WTC11 (cell line): ENCODE results near the gene CDPF1. TPM values are rescaled to one million over a fixed set of nuclear protein-coding genes. Genes with fewer than 3 reads are reported as not detected.

Experiments
- ATAC-seq: fragments of 200-7000 bp; cut with Tn5 transposase; 2 replicates; pipeline ENCODE4 v1.10.0; 2021; ENCODE audit warnings: mild to moderate bottlenecking, moderate library complexity
- CTCF ChIA-PET: fragments of 300-600 bp; sonication (Branson Sonifier 250); formaldehyde crosslinking; loops from one replicate; lab custom pipeline; 2021; ENCODE audit warnings: antibody characterized with exemption; lab: Charles Lee
- POLR2A ChIA-PET: fragments of 350-600 bp; sonication (Branson Sonifier 250); formaldehyde crosslinking; loops from one replicate; lab custom pipeline; 2021; ENCODE audit warnings: antibody characterized with exemption; lab: Charles Lee
- DNase-seq: peaks from one replicate; pipeline ENCODE4 v3.0.0; 2021; ENCODE audit warnings: low spot score
- H3K27ac Mint-ChIP-seq: 2 replicates; pipeline ENCODE4 v1.8.0; 2021; ENCODE audit warnings: mixed read lengths
- H3K27me3 Mint-ChIP-seq: 2 replicates; pipeline ENCODE4 v1.8.0; 2021; ENCODE audit warnings: low read depth, mild to moderate bottlenecking, moderate library complexity, mixed read lengths
- H3K36me3 Mint-ChIP-seq: 2 replicates; pipeline ENCODE4 v1.8.0; 2021; ENCODE audit warnings: mixed read lengths
- H3K4me1 Mint-ChIP-seq: 2 replicates; pipeline ENCODE4 v1.8.0; 2022; ENCODE audit warnings: mixed read lengths
- H3K4me3 Mint-ChIP-seq: 2 replicates; pipeline ENCODE4 v1.8.0; 2021; ENCODE audit warnings: mild to moderate bottlenecking, moderate library complexity, mixed read lengths
- H3K9me3 Mint-ChIP-seq: 2 replicates; pipeline ENCODE4 v1.8.0; 2021; ENCODE audit warnings: mixed read lengths
- CBFB ChIP-seq: sonication (generic); formaldehyde crosslinking; IDR thresholded peaks from 2 replicates; pipeline ENCODE4 v1.8.1; 2022; ENCODE audit warnings: mild to moderate bottlenecking, low read depth, missing genetic modification reagents
- ESRRA ChIP-seq: sonication (generic); formaldehyde crosslinking; IDR thresholded peaks from 2 replicates; pipeline ENCODE4 v1.8.1; 2022; ENCODE audit warnings: mild to moderate bottlenecking, missing genetic modification reagents, borderline replicate concordance
- HMGA2 ChIP-seq: fragments of 250-450 bp; sonication (Bioruptor Pico); IDR thresholded peaks from 2 replicates; pipeline ENCODE4 v1.4.0; 2021; ENCODE audit warnings: mild to moderate bottlenecking, moderate library complexity
- JAZF1 ChIP-seq: fragments of 250-450 bp; sonication (Bioruptor Pico); IDR thresholded peaks from 2 replicates; pipeline ENCODE4 v1.9.0; 2021; ENCODE audit warnings: moderate library complexity, mild to moderate bottlenecking, inconsistent platforms
- MYBL2 ChIP-seq: sonication (generic); formaldehyde crosslinking; IDR thresholded peaks from 2 replicates; pipeline ENCODE4 v1.8.1; 2023; ENCODE audit warnings: mild to moderate bottlenecking, moderate library complexity, missing genetic modification reagents
- NFYB ChIP-seq: sonication (generic); formaldehyde crosslinking; conservative IDR thresholded peaks from 2 replicates; pipeline ENCODE4 v1.8.0; 2022; ENCODE audit warnings: low read depth, missing genetic modification reagents
- NR2C2 ChIP-seq: sonication (generic); formaldehyde crosslinking; IDR thresholded peaks from 2 replicates; pipeline ENCODE4 v1.8.0; 2022; ENCODE audit warnings: mild to moderate bottlenecking, missing genetic modification reagents
- NR3C1 ChIP-seq: sonication (generic); formaldehyde crosslinking; conservative IDR thresholded peaks from 2 replicates; pipeline ENCODE4 v1.8.1; 2023; ENCODE audit warnings: low read depth, mild to moderate bottlenecking, missing genetic modification reagents
- PRRX2 ChIP-seq: fragments of 250-450 bp; sonication (Bioruptor Pico); IDR thresholded peaks from 2 replicates; pipeline ENCODE4 v1.8.0; 2021; ENCODE audit warnings: mild to moderate bottlenecking
- SOX15 ChIP-seq: fragments of 250-450 bp; sonication (Bioruptor Pico); IDR thresholded peaks from 2 replicates; pipeline ENCODE4 v1.9.0; 2021; ENCODE audit warnings: mild to moderate bottlenecking
- TP53 ChIP-seq: sonication (generic); formaldehyde crosslinking; IDR thresholded peaks from 2 replicates; pipeline ENCODE4 v1.8.1; 2023; ENCODE audit warnings: mild to moderate bottlenecking, missing genetic modification reagents
- ZNF121 ChIP-seq: sonication (generic); formaldehyde crosslinking; IDR thresholded peaks from 2 replicates; pipeline ENCODE4 v1.8.0; 2023; ENCODE audit warnings: missing genetic modification reagents
- ZNF138 ChIP-seq: sonication (generic); formaldehyde crosslinking; conservative IDR thresholded peaks from 2 replicates; pipeline ENCODE4 v1.8.1; 2022; ENCODE audit warnings: mild to moderate bottlenecking, moderate library complexity, missing genetic modification reagents
- ZNF232 ChIP-seq: sonication (generic); formaldehyde crosslinking; IDR thresholded peaks from 2 replicates; pipeline ENCODE4 v1.8.0; 2022; ENCODE audit warnings: mild to moderate bottlenecking, missing genetic modification reagents
- ZNF423 ChIP-seq: fragments of 250-450 bp; sonication (Bioruptor Pico); IDR thresholded peaks from 2 replicates; pipeline ENCODE4 v2.1.2; 2022; ENCODE audit warnings: mild to moderate bottlenecking, moderate library complexity
- total RNA-seq: library from RNA; stranded (reverse); gene quantifications from 3 replicates; pipeline ENCODE4 v1.2.3, GENCODE V29; 2021
- TF ChIP-seq, protein P1 (sequence below): sonication (generic); formaldehyde crosslinking; IDR thresholded peaks from 2 replicates; pipeline ENCODE4 v1.8.0; 2022; ENCODE audit warnings: mild to moderate bottlenecking, missing genetic modification reagents
- TF ChIP-seq, protein P2 (sequence below): sonication (generic); formaldehyde crosslinking; IDR thresholded peaks from 2 replicates; pipeline ENCODE4 v1.8.0; 2023; ENCODE audit warnings: missing genetic modification reagents, mild to moderate bottlenecking, borderline replicate concordance
- TF ChIP-seq, protein P3 (sequence below): sonication (generic); formaldehyde crosslinking; IDR thresholded peaks from 2 replicates; pipeline ENCODE4 v1.8.0; 2022; ENCODE audit warnings: mild to moderate bottlenecking, missing genetic modification reagents
- TF ChIP-seq, protein P4 (sequence below): sonication (generic); formaldehyde crosslinking; IDR thresholded peaks from 2 replicates; pipeline ENCODE4 v1.8.1; 2023; ENCODE audit warnings: mild to moderate bottlenecking, missing genetic modification reagents, moderate library complexity
- TF ChIP-seq, protein P5 (sequence below): fragments of 200-600 bp; IDR thresholded peaks from 2 replicates; pipeline ENCODE4 v1.8.0; 2022; ENCODE audit warnings: antibody characterized with exemption
- TF ChIP-seq, protein P6 (sequence below): sonication (generic); formaldehyde crosslinking; conservative IDR thresholded peaks from 2 replicates; pipeline ENCODE4 v1.8.1; 2022; ENCODE audit warnings: mild to moderate bottlenecking, missing genetic modification reagents

CDPF1 gene
- total RNA-seq, 1 experiment from 2014 or later = 11.5 TPM

DNA sequence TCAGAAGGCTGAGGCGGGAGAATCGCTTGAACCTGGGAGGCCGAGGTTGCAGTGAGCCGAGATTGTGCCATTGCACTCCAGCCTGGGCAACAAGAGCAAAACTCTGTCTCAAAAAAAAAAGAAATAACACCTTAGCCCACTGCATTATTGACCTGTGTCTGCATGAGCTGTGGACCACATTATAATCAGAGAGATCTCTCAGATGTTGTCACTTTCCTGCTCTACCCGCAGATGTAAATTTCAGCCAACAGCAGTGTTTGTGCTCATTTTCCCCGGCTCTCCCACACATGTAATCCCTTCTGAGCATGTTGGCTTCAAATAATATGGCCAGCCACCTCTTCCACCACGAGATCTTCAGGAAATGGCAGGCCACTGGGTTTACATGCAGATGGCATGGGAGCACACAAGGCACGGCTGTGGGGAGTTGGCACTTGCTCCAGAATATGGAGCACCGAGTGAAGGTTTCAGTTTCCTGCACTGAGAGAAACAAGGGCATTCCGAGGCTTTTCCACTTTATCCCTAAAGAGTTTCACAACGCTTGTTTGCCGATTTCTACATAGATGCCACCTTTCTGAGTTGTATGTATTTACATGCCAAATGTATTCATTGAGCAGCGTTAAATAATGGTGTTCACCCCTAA, 19.7 kb downstream of the CDPF1 start:
- peaks cover 6% of the 10 kb centered on the region for H3K9me3 Mint-ChIP-seq
- TF ChIP-seq, protein P1, sequence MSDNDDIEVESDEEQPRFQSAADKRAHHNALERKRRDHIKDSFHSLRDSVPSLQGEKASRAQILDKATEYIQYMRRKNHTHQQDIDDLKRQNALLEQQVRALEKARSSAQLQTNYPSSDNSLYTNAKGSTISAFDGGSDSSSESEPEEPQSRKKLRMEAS = no peak
- no peak for TF ChIP-seq NR2C2 (CRISPR knock-in tag)
- TF ChIP-seq, protein P2, sequence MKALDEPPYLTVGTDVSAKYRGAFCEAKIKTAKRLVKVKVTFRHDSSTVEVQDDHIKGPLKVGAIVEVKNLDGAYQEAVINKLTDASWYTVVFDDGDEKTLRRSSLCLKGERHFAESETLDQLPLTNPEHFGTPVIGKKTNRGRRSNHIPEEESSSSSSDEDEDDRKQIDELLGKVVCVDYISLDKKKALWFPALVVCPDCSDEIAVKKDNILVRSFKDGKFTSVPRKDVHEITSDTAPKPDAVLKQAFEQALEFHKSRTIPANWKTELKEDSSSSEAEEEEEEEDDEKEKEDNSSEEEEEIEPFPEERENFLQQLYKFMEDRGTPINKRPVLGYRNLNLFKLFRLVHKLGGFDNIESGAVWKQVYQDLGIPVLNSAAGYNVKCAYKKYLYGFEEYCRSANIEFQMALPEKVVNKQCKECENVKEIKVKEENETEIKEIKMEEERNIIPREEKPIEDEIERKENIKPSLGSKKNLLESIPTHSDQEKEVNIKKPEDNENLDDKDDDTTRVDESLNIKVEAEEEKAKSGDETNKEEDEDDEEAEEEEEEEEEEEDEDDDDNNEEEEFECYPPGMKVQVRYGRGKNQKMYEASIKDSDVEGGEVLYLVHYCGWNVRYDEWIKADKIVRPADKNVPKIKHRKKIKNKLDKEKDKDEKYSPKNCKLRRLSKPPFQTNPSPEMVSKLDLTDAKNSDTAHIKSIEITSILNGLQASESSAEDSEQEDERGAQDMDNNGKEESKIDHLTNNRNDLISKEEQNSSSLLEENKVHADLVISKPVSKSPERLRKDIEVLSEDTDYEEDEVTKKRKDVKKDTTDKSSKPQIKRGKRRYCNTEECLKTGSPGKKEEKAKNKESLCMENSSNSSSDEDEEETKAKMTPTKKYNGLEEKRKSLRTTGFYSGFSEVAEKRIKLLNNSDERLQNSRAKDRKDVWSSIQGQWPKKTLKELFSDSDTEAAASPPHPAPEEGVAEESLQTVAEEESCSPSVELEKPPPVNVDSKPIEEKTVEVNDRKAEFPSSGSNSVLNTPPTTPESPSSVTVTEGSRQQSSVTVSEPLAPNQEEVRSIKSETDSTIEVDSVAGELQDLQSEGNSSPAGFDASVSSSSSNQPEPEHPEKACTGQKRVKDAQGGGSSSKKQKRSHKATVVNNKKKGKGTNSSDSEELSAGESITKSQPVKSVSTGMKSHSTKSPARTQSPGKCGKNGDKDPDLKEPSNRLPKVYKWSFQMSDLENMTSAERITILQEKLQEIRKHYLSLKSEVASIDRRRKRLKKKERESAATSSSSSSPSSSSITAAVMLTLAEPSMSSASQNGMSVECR = no peak
- no peak for TF ChIP-seq ZNF232 (CRISPR knock-in tag)
- TF ChIP-seq, protein P3, sequence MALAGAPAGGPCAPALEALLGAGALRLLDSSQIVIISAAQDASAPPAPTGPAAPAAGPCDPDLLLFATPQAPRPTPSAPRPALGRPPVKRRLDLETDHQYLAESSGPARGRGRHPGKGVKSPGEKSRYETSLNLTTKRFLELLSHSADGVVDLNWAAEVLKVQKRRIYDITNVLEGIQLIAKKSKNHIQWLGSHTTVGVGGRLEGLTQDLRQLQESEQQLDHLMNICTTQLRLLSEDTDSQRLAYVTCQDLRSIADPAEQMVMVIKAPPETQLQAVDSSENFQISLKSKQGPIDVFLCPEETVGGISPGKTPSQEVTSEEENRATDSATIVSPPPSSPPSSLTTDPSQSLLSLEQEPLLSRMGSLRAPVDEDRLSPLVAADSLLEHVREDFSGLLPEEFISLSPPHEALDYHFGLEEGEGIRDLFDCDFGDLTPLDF (CRISPR knock-in tag) = no peak
- TF ChIP-seq HMGA2 = no peak
- TF ChIP-seq, protein P4, sequence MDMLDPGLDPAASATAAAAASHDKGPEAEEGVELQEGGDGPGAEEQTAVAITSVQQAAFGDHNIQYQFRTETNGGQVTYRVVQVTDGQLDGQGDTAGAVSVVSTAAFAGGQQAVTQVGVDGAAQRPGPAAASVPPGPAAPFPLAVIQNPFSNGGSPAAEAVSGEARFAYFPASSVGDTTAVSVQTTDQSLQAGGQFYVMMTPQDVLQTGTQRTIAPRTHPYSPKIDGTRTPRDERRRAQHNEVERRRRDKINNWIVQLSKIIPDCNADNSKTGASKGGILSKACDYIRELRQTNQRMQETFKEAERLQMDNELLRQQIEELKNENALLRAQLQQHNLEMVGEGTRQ (CRISPR knock-in tag) = no peak
- TF ChIP-seq MYBL2 = no peak
- TF ChIP-seq, all 79 proteins: peak for 0
- no peaks in the 10 kb centered on the region for H3K4me1 Mint-ChIP-seq
- no peak for ATAC-seq
- H3K27ac Mint-ChIP-seq = no peak overlapping the region; the same call in 1 of the 2 replicates
- ChIA-PET CTCF (no interaction called here), POLR2A (no interaction called here)
- peaks cover 3% of the 10 kb centered on the region; the same call in 1 of the 2 replicates for H3K36me3 Mint-ChIP-seq
- H3K4me3 Mint-ChIP-seq = no peak overlapping the region
- DNase-seq = no peak
- H3K27me3 Mint-ChIP-seq = no peaks in the 10 kb centered on the region

DNA sequence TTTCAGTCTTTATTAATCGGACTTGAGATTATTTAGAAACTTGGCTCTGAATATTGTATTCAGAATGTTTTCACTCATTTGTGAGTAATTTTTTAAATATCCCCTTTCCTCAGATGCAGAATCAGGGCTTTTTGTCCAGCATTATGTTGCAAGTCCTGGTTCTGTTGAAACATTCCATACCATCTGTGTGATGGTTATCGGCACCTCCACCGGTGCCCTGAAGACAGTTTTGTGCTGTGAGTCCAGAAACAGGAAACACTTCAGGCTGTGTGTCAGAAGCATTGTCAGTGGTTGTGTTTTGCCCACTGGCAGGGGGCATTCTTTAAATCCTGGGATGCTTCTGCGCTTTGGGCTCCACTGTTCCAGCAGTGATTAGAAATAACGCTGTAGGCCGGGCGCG, 20.4 kb downstream of the CDPF1 start:
- no peak for ATAC-seq
- H3K4me3 Mint-ChIP-seq = no peak overlapping the region
- TF ChIP-seq, protein P5, sequence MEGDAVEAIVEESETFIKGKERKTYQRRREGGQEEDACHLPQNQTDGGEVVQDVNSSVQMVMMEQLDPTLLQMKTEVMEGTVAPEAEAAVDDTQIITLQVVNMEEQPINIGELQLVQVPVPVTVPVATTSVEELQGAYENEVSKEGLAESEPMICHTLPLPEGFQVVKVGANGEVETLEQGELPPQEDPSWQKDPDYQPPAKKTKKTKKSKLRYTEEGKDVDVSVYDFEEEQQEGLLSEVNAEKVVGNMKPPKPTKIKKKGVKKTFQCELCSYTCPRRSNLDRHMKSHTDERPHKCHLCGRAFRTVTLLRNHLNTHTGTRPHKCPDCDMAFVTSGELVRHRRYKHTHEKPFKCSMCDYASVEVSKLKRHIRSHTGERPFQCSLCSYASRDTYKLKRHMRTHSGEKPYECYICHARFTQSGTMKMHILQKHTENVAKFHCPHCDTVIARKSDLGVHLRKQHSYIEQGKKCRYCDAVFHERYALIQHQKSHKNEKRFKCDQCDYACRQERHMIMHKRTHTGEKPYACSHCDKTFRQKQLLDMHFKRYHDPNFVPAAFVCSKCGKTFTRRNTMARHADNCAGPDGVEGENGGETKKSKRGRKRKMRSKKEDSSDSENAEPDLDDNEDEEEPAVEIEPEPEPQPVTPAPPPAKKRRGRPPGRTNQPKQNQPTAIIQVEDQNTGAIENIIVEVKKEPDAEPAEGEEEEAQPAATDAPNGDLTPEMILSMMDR = no peak
- no peak for TF ChIP-seq NR3C1 (CRISPR knock-in tag)
- TF ChIP-seq CBFB (CRISPR knock-in tag) = no peak
- TF ChIP-seq TP53 (CRISPR knock-in tag) = no peak
- TF ChIP-seq, protein P6, sequence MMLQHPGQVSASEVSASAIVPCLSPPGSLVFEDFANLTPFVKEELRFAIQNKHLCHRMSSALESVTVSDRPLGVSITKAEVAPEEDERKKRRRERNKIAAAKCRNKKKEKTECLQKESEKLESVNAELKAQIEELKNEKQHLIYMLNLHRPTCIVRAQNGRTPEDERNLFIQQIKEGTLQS (CRISPR knock-in tag) = no peak
- TF ChIP-seq ZNF423 (CRISPR knock-in tag) = no peak
- no peak for TF ChIP-seq SOX15 (CRISPR knock-in tag)
- no peak for TF ChIP-seq JAZF1
- no peak for TF ChIP-seq PRRX2 (CRISPR knock-in tag)
- no peak for TF ChIP-seq ZNF138 (CRISPR knock-in tag)
- TF ChIP-seq NFYB (CRISPR knock-in tag) = no peak
- TF ChIP-seq ZNF121 = no peak
- TF ChIP-seq ESRRA (CRISPR knock-in tag) = no peak
- TF ChIP-seq, all 79 proteins: peak for 0
- Mint-ChIP-seq H3K27ac (no peak overlapping the region), H3K36me3 (peaks cover 3% of the 10 kb centered on the region; the same call in 1 of the 2 replicates), H3K27me3 (no peaks in the 10 kb centered on the region), H3K9me3 (peaks cover 6% of the 10 kb centered on the region), H3K4me1 (no peaks in the 10 kb centered on the region)
- no peak for DNase-seq
- ChIA-PET CTCF (no interaction called here), POLR2A (no interaction called here)
